Measurements from ENCODE around the gene ANKRD61. TPM values are rescaled to one million over a fixed set of nuclear protein-coding genes. Genes with fewer than 3 reads are reported as not detected.
A peak's percentile ranks its signal among the peaks of the same experiment; 100 is the strongest.
"Not testable (repeated sequence)": the region's sequence is repeated elsewhere in the genome, so short reads cannot be mapped to it uniquely, and the experiment has no call there.

The ANKRD61 gene
- total RNA-seq, 1 donor from 2014 or later = not detected

DNA sequence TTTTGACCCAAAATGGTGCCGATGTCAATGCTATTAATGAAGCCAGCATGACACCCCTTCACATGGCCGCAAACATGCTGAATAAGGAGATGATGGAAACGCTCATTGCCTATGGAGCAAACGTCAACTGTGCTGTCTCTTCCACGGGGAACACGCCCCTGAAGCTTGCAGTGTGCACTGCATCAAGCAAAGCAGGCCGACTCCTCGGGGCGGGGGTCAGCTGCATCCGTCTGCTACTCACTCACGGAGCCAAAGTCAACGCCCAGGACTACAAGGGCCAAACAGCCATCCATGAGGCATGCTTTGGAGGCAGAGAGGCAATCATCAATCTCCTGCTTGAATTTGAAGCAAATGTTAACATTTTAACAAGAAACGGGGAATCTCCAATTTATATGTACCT is 4.5 kb downstream of the ANKRD61 start:
- Mint-ChIP-seq H3K27ac (ENCODE audit: unreplicated experiment) (no peak overlapping the region), H3K4me3 (ENCODE audit: unreplicated experiment) (no peak overlapping the region), H3K9me3 (ENCODE audit: low read depth) (no peaks in the 10 kb centered on the region), H3K36me3 (ENCODE audit: low read depth) (peaks cover 36% of the 10 kb centered on the region), H3K27me3 (ENCODE audit: low read depth) (no peaks in the 10 kb centered on the region), H3K4me1 (ENCODE audit: low read depth) (peaks cover 6% of the 10 kb centered on the region)
- no peak for DNase-seq (ENCODE audit: low spot score)
- TF ChIP-seq, protein P1, sequence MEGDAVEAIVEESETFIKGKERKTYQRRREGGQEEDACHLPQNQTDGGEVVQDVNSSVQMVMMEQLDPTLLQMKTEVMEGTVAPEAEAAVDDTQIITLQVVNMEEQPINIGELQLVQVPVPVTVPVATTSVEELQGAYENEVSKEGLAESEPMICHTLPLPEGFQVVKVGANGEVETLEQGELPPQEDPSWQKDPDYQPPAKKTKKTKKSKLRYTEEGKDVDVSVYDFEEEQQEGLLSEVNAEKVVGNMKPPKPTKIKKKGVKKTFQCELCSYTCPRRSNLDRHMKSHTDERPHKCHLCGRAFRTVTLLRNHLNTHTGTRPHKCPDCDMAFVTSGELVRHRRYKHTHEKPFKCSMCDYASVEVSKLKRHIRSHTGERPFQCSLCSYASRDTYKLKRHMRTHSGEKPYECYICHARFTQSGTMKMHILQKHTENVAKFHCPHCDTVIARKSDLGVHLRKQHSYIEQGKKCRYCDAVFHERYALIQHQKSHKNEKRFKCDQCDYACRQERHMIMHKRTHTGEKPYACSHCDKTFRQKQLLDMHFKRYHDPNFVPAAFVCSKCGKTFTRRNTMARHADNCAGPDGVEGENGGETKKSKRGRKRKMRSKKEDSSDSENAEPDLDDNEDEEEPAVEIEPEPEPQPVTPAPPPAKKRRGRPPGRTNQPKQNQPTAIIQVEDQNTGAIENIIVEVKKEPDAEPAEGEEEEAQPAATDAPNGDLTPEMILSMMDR (IDR thresholded peaks at IDR 0.05) = no peak

DNA sequence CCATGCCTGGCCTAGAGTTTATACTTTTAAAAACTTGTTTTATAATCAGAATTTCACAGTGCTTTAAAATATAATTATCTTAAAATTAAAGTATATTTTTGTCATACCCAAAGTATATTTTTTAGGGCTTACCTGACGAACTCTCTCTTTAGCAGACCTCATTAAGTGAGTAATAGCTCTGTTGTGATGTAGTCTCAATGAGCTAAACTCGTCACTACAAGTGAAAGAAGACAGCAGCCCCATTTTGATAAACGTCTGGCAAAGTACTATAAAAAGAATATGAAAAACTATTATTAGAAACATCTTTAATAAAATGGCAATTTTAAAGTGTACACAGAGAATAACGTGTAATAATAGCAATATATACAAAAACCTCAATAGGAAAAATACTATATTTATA is 18.6 kb downstream of the ANKRD61 start:
- H3K9me3 Mint-ChIP-seq (ENCODE audit: low read depth) = no peaks in the 10 kb centered on the region
- no peaks in the 10 kb centered on the region for H3K4me1 Mint-ChIP-seq (ENCODE audit: low read depth)
- DNase-seq (ENCODE audit: low spot score) = no peak
- no peak overlapping the region for H3K27ac Mint-ChIP-seq (ENCODE audit: unreplicated experiment)
- H3K36me3 Mint-ChIP-seq (ENCODE audit: low read depth) = peaks cover 19% of the 10 kb centered on the region
- H3K27me3 Mint-ChIP-seq (ENCODE audit: low read depth) = no peaks in the 10 kb centered on the region
- no peak overlapping the region for H3K4me3 Mint-ChIP-seq (ENCODE audit: unreplicated experiment)
- TF ChIP-seq, protein P1 (IDR thresholded peaks at IDR 0.05) = no peak

DNA sequence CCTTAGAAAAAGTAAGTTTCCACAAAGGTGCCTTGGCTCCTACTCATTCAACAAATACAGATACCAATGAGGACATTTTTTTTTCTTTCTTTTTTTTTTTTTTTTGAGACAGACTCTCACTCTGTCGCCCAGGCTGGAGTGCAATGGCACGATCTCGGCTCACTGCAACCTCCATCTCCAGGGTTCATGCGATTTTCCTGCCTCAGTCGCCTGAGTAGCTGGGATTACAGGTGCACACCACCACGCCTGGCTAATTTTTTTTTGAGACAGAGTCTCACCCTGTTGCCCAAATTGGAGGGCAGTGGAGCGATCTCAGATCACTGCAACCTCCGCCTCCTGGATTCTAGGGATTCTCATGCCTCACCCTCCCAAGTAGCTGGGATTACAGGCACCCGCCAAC is 20.0 kb downstream of the ANKRD61 start:
- peaks cover 20% of the 10 kb centered on the region for H3K36me3 Mint-ChIP-seq (ENCODE audit: low read depth)
- H3K4me1 Mint-ChIP-seq (ENCODE audit: low read depth); H3K9me3 Mint-ChIP-seq (ENCODE audit: low read depth); H3K27me3 Mint-ChIP-seq (ENCODE audit: low read depth); DNase-seq (ENCODE audit: low spot score); H3K27ac Mint-ChIP-seq (ENCODE audit: unreplicated experiment); H3K4me3 Mint-ChIP-seq (ENCODE audit: unreplicated experiment): not testable (repeated sequence)

DNA sequence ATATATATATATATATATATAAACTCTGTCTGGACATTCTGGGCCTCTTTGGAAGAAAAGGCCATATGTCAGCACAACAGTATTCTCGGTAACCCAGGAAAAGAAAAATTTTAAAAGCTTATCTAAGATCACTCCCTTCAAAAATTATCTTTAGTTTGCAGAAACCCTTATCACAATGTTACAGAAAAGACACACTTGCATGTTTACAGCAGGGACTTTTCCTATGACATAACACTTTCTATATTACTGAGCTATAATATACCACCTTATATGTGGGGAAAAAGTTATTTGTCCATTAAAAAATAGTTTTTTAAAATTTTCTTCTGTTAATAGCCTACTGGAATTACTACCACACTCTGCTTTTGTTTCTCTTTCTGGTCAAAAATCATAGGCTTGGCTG is 25.4 kb downstream of the ANKRD61 start:
- Mint-ChIP-seq H3K4me3 (ENCODE audit: unreplicated experiment) (peak overlapping the region; percentile 81), H3K4me1 (ENCODE audit: low read depth) (peaks cover 29% of the 10 kb centered on the region), H3K27me3 (ENCODE audit: low read depth) (no peaks in the 10 kb centered on the region), H3K36me3 (ENCODE audit: low read depth) (peaks cover 8% of the 10 kb centered on the region), H3K27ac (ENCODE audit: unreplicated experiment) (peak overlapping the region; percentile 97), H3K9me3 (ENCODE audit: low read depth) (no peaks in the 10 kb centered on the region)
- TF ChIP-seq, protein P1 (IDR thresholded peaks at IDR 0.05) = no peak
- DNase-seq (ENCODE audit: low spot score) = no peak

DNA sequence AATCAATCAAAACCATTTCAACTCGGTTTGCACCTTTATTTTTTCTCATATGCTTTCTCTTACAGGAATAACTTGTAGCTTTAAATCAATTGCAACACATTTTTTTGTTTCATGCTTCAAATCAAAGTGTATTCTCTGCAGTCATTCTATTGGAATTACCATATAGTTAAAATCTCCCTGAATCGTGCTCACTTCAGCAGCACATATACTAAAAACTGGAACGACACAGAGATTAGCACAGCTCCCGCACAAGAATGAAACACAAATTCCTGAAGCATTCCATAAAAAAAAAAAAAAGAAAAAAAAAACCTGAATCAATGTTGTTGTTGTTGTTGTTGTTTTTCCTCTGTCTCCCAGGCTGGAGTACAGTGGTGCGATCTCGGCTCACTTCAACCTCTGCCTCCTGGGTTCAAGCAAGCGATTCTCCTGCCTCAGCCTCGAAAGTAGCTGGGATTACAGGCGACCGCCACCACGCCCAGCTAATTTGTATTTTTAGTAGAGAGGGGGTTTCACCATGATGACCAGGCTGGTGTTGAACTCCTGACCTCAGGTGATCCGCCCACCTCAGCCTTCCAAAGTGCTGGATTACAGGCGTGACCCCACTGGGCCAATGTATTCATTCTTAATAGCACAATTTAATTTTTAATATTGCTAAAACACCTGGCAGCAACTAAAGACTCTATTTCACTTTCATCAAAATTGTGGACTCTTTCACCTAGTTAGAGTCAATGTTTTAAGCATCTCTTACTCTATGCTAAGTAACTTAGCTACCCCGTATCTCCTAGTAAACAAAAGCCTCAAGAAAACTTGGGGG is 26.3 kb downstream of the ANKRD61 start:
- peak overlapping the region; percentile 97 for H3K27ac Mint-ChIP-seq (ENCODE audit: unreplicated experiment)
- no peak for DNase-seq (ENCODE audit: low spot score)
- H3K4me3 Mint-ChIP-seq (ENCODE audit: unreplicated experiment) = peak overlapping the region; percentile 81
- peaks cover 8% of the 10 kb centered on the region for H3K36me3 Mint-ChIP-seq (ENCODE audit: low read depth)
- H3K27me3 Mint-ChIP-seq (ENCODE audit: low read depth) = no peaks in the 10 kb centered on the region
- TF ChIP-seq, protein P1 (IDR thresholded peaks at IDR 0.05) = no peak
- no peaks in the 10 kb centered on the region for H3K9me3 Mint-ChIP-seq (ENCODE audit: low read depth)
- peaks cover 29% of the 10 kb centered on the region for H3K4me1 Mint-ChIP-seq (ENCODE audit: low read depth)

DNA sequence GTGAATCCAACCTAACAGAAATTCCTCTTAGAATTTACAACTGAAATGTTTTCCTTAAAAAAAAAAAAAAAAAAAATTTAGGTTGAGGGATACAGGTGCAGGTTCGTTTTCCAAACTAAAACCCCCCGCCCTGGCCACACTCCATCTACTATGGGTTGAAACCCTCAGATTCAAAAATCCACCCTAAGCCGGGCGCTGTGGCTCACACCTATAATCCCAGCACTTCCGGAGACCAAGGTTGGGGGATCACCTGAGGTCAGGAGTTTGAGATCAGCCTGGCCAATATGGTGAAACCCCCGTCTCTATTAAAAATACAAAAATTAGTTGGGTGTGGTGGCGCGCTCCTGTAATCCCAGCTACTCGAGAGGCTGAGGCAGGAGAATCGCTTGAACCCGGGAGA is 28.8 kb downstream of the ANKRD61 start:
- peak overlapping the region; percentile 81 for H3K4me3 Mint-ChIP-seq (ENCODE audit: unreplicated experiment)
- H3K36me3 Mint-ChIP-seq (ENCODE audit: low read depth); H3K27ac Mint-ChIP-seq (ENCODE audit: unreplicated experiment); H3K27me3 Mint-ChIP-seq (ENCODE audit: low read depth); DNase-seq (ENCODE audit: low spot score); H3K9me3 Mint-ChIP-seq (ENCODE audit: low read depth): not testable (repeated sequence)
- peaks cover 29% of the 10 kb centered on the region for H3K4me1 Mint-ChIP-seq (ENCODE audit: low read depth)

Measured in chondrocyte (in vitro differentiated cells).